HG03095 (cell line): ENCODE data around the gene ELOVL5.
"Not testable (repeated sequence)": the region's sequence is repeated elsewhere in the genome, so short reads cannot be mapped to it uniquely, and the experiment has no call there.

ENCODE experiments used
- ATAC-seq: cut with Tn5 transposase; IDR thresholded peaks from one replicate; pipeline ENCODE4 v1.9.1; 2021; ENCODE audit warnings: moderate library complexity; ENCODE audit not compliant: unreplicated experiment

The ELOVL5 gene

DNA sequence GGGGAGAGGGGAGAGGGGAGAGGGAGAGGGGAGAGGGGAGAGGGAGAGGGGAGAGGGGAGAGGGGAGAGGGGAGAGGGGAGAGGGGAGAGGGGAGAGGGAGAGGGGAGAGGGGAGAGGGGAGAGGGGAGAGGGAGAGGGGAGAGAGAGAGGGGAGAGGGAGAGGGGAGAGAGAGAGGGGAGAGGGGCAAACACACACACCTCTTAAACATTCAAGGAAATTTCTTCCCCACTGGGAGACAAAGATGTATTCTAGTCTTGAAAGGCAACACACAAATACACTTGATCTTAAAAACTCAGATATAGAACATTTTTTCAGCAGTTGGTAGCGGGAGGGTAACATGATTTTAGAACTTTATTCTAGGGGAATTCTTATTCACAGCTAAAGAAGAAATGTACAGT is 42.5 kb downstream of the ELOVL5 start:
- not testable (repeated sequence) for ATAC-seq

GRCh38 chr6:53305506-53306005 is 43.2 kb downstream of the ELOVL5 start:
- ATAC-seq = not testable (repeated sequence)

GRCh38 chr6:53304953-53305352 is 43.8 kb downstream of the ELOVL5 start:
- ATAC-seq = not testable (repeated sequence)

GRCh38 chr6:53302678-53303360 is 45.9 kb downstream of the ELOVL5 start:
- ATAC-seq = no peak

GRCh38 chr6:53301801-53302537 is 46.8 kb downstream of the ELOVL5 start:
- ATAC-seq = no peak

GRCh38 chr6:53300656-53301551 is 47.8 kb downstream of the ELOVL5 start:
- ATAC-seq = no peak

DNA sequence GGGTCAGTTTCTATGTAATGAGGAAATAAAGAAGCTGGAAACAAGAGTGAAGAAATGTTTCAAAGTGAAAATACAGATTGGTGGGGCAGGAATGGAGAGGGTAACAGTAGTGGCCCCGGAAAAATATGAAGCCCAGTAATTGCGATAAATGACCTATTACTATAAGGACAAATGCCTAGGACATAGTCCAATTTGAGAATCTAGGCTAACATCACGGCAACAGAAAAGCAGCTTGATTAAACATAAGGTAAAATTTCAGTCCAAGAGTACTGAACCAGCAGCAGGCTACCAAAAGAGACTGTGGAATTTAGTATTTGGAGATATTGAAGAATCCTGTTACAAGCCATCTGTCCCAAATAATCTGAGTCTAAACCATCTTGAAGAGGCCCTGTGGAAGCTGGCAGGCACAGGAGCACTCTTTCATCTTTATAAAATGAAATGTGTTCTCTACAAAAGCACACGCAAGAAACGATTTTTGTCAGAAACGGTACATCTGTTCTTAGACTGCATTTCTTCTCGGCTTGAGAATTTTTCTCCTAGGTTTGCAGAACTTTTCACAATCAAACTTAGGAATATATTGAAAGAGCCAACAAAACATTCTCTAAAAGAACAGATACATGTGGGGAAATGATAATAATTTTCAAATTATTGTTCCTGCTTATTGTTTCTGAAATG is 49.3 kb downstream of the ELOVL5 start:
- ATAC-seq = no peak

GRCh38 chr6:53297004-53297403 is 51.7 kb downstream of the ELOVL5 start:
- no peak for ATAC-seq

DNA sequence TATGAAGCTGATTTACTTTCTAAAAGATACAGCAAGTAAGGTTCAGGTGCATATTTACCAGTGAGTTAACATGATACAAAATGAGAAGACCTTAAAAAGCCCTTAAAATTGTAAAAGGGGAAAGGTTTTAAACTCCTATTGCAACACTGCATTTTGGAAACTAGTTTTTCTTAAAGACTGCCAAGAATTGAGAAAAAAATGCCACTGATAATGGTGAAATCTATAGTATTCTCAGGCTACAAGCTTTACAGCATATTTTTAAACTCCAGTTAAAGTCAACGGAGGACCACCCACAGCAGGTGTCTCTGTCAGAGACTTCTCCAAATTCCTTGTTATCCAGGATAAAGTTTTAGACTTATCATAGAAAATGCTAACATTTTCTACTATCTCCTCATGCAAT is 53.6 kb downstream of the ELOVL5 start:
- no peak for ATAC-seq

- no peak for ATAC-seq
These were observed 54.1 kb downstream of the ELOVL5 start for GRCh38 chr6:53294611-53295010.

DNA sequence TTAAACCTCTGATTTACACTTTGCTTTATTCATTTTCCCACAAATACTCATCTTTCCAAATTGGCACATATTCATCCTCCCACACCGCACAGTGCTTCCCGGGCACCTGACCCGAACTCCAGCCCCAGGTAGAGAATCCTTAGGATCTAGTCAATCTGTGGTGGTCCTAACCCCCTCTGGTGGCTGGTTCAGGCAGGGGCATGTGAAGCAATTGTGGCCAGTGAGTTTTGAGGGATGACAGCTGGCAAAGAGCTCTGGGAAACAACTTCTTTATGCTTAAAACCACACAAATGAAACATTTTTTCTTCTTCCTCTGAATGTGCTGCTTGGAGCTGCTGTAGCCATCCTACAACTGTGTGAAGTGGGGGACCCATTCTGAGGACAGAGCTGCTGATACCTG is 54.7 kb downstream of the ELOVL5 start:
- no peak for ATAC-seq

DNA sequence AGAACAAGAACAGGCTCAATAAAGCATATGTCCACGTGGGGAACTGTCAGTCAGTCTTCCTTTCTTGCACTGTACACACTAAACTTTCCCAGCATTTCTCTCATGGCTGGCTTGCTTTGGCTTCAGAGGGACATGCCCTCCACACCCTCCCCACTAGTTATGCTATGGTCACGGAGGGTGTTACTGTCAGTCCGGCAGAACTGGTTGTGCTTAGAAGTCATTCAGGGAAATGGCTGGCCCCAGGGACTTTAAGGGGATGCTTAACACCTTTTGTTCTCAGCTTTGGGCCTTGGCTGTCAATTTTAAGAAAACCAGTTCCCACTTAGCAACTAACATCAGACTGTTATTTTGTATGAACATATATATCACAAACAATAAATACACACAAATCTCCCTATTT is 55.1 kb downstream of the ELOVL5 start:
- no peak for ATAC-seq

DNA sequence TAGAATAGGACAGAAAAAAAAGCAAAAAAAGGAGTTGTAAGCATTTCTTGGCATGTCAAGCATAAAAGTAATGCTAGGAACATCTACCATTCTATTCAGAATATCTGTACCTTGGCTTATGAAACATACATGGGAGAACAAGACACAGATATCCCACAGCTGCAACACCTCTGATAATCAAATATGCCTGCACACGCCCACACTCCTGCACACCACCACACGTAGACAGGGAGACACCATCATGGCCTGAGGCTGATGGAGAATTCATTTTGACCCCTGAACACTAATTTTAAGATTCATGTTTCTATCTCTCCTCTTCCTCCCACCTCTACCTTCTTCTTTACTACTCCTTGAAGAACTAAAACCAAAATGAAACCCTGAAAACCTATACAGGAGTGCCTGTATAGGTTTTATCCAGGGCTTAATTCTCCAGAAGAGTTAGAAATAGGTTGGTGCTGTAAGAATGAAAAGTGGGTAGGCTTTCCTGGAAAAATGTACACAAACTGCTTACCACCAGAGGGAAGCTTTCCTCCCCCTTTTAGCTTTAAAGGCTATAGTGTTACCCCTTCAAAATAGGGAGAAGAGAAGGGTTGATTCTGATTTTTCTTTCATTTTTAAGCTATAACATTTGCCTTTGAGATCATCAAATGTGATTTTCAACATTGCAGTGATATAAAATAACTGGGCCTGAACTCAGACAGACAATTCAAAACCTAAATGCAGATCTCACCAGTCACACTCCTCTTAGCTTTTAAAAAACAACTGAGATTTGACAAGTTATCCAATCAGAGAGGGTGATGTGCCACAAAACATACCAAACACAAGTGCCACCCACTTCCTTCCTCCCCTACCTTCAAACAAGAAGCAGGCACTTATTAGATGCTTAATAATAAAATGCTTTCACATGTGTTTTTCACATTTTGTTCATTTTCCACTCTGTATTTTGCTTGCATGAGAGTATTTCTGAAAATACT is 57.9 kb downstream of the ELOVL5 start:
- no peak for ATAC-seq

GRCh38 chr6:53287336-53288225 is 61.2 kb downstream of the ELOVL5 start:
- ATAC-seq = no peak

DNA sequence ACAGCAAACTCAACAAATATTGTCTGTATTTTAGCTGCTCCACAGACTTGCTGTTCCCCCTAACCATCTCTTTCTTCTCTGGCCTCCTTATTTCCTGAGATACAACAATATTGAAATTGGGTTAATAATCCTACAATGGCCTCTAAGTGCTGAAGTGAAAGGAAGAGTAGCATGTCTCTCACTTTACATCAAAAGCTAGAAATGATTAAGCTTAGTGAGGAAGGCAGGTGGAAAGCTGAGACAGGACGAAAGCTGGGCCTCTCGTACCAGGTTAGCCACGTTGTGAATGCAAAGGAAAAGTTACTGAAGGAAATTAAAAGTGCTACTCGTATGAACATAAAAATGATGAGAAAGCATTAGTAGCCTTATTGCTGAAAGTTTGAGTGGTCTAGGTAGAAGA is 63.8 kb downstream of the ELOVL5 start:
- ATAC-seq = peak; percentile 66

GRCh38 chr6:53282741-53283140 is 66.0 kb downstream of the ELOVL5 start:
- ATAC-seq = no peak

DNA sequence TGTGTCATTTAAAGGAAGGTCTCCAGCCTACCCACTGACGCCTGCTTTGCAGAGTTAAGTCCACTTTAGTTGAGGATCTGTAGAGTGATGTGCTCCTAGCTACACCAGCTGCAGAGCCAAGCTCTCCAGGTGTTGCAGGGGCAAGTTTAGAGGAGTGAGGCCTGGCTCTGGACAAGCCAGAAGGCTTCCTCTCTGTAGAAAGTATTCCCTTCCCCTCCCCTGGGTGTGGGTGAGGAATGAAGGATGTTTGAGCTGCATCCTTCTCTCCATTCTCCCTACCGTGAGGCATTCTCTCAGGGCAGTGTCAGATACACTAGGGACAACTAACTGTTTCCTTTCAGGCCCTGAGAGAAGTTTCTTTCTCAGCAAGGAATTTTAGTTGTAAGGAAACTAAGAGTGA is 66.5 kb downstream of the ELOVL5 start:
- no peak for ATAC-seq

- peak; percentile 50 for ATAC-seq
These were observed 67.1 kb downstream of the ELOVL5 start for GRCh38 chr6:53281518-53282215.
